ENCODE measurements around the gene ZSWIM8. TPM values are rescaled to one million over a fixed set of nuclear protein-coding genes. Genes with fewer than 3 reads are reported as not detected.
A peak's percentile ranks its signal among the peaks of the same experiment; 100 is the strongest.

ZSWIM8 gene
- total and polyA plus RNA-seq, 2 of the 8 experiments (the other 6 are each of a cell fraction or from before 2014, with no cell fraction given): 44.7 to 99.7 TPM

DNA sequence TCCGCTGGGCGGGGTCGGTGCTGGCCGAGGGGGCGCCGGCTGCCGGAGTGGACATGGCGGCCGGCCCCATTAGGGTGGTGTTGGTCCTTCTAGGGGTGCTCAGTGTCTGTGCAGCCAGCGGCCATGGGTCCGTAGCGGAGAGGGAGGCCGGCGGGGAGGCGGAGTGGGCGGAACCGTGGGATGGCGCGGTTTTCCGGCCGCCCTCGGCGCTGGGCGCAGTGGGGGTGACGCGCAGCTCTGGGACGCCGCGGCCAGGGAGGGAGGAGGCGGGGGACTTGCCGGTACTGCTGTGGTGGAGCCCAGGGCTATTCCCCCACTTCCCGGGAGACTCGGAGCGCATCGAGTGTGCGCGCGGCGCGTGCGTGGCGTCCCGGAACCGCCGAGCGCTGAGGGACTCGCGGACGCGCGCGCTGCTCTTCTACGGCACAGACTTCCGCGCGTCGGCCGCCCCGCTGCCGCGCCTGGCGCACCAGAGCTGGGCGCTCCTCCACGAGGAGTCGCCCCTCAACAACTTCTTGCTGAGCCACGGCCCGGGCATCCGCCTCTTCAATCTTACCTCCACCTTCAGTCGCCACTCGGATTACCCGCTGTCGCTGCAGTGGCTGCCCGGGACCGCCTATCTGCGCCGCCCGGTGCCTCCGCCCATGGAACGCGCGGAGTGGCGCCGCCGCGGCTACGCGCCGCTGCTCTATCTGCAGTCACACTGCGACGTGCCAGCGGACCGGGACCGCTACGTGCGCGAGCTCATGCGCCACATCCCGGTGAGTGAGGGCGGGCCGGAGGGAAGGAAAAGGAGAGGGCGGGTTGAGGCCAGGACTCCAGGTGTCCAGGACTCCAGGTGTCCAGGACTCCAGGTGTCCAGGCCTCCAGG, 12.9 kb upstream of the ZSWIM8 start (continued):
- TF ChIP-seq, protein P1, sequence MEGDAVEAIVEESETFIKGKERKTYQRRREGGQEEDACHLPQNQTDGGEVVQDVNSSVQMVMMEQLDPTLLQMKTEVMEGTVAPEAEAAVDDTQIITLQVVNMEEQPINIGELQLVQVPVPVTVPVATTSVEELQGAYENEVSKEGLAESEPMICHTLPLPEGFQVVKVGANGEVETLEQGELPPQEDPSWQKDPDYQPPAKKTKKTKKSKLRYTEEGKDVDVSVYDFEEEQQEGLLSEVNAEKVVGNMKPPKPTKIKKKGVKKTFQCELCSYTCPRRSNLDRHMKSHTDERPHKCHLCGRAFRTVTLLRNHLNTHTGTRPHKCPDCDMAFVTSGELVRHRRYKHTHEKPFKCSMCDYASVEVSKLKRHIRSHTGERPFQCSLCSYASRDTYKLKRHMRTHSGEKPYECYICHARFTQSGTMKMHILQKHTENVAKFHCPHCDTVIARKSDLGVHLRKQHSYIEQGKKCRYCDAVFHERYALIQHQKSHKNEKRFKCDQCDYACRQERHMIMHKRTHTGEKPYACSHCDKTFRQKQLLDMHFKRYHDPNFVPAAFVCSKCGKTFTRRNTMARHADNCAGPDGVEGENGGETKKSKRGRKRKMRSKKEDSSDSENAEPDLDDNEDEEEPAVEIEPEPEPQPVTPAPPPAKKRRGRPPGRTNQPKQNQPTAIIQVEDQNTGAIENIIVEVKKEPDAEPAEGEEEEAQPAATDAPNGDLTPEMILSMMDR (IDR thresholded peaks at IDR 0.05; ENCODE audit: control extremely low read depth in 1 of 3, insufficient read depth in 1 of 3, low read depth in 1 of 3, low read length in 3 of 3): peak in 1 of 3 experiments; percentile 4; a peak in 1 of 4 replicates
- TF ChIP-seq, protein P2, sequence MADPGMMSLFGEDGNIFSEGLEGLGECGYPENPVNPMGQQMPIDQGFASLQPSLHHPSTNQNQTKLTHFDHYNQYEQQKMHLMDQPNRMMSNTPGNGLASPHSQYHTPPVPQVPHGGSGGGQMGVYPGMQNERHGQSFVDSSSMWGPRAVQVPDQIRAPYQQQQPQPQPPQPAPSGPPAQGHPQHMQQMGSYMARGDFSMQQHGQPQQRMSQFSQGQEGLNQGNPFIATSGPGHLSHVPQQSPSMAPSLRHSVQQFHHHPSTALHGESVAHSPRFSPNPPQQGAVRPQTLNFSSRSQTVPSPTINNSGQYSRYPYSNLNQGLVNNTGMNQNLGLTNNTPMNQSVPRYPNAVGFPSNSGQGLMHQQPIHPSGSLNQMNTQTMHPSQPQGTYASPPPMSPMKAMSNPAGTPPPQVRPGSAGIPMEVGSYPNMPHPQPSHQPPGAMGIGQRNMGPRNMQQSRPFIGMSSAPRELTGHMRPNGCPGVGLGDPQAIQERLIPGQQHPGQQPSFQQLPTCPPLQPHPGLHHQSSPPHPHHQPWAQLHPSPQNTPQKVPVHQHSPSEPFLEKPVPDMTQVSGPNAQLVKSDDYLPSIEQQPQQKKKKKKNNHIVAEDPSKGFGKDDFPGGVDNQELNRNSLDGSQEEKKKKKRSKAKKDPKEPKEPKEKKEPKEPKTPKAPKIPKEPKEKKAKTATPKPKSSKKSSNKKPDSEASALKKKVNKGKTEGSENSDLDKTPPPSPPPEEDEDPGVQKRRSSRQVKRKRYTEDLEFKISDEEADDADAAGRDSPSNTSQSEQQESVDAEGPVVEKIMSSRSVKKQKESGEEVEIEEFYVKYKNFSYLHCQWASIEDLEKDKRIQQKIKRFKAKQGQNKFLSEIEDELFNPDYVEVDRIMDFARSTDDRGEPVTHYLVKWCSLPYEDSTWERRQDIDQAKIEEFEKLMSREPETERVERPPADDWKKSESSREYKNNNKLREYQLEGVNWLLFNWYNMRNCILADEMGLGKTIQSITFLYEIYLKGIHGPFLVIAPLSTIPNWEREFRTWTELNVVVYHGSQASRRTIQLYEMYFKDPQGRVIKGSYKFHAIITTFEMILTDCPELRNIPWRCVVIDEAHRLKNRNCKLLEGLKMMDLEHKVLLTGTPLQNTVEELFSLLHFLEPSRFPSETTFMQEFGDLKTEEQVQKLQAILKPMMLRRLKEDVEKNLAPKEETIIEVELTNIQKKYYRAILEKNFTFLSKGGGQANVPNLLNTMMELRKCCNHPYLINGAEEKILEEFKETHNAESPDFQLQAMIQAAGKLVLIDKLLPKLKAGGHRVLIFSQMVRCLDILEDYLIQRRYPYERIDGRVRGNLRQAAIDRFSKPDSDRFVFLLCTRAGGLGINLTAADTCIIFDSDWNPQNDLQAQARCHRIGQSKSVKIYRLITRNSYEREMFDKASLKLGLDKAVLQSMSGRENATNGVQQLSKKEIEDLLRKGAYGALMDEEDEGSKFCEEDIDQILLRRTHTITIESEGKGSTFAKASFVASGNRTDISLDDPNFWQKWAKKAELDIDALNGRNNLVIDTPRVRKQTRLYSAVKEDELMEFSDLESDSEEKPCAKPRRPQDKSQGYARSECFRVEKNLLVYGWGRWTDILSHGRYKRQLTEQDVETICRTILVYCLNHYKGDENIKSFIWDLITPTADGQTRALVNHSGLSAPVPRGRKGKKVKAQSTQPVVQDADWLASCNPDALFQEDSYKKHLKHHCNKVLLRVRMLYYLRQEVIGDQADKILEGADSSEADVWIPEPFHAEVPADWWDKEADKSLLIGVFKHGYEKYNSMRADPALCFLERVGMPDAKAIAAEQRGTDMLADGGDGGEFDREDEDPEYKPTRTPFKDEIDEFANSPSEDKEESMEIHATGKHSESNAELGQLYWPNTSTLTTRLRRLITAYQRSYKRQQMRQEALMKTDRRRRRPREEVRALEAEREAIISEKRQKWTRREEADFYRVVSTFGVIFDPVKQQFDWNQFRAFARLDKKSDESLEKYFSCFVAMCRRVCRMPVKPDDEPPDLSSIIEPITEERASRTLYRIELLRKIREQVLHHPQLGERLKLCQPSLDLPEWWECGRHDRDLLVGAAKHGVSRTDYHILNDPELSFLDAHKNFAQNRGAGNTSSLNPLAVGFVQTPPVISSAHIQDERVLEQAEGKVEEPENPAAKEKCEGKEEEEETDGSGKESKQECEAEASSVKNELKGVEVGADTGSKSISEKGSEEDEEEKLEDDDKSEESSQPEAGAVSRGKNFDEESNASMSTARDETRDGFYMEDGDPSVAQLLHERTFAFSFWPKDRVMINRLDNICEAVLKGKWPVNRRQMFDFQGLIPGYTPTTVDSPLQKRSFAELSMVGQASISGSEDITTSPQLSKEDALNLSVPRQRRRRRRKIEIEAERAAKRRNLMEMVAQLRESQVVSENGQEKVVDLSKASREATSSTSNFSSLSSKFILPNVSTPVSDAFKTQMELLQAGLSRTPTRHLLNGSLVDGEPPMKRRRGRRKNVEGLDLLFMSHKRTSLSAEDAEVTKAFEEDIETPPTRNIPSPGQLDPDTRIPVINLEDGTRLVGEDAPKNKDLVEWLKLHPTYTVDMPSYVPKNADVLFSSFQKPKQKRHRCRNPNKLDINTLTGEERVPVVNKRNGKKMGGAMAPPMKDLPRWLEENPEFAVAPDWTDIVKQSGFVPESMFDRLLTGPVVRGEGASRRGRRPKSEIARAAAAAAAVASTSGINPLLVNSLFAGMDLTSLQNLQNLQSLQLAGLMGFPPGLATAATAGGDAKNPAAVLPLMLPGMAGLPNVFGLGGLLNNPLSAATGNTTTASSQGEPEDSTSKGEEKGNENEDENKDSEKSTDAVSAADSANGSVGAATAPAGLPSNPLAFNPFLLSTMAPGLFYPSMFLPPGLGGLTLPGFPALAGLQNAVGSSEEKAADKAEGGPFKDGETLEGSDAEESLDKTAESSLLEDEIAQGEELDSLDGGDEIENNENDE (IDR thresholded peaks at IDR 0.05; ENCODE audit: insufficient replicate concordance, low read length): no peak
- TF ChIP-seq E2F6 (IDR thresholded peaks at IDR 0.05) (0 out of 2 replicates have a peak, but pooled peaks have one; percentile 9), BCL11A (IDR thresholded peaks at IDR 0.05; ENCODE audit: low read depth in 2 of 2, low read length in 2 of 2) (no peak), EGR1 (IDR thresholded peaks at IDR 0.05; ENCODE audit: borderline replicate concordance, low read depth, low read length) (no peak), GTF2F1 (IDR thresholded peaks at IDR 0.05; ENCODE audit: borderline replicate concordance, low read depth, low read length) (no peak)
